ENCODE results near the gene OR3A3. TPM values are rescaled to one million over a fixed set of nuclear protein-coding genes. Genes with fewer than 3 reads are reported as not detected.
"Not testable (repeated sequence)": the region's sequence is repeated elsewhere in the genome, so short reads cannot be mapped to it uniquely, and the experiment has no call there.

OR3A3 gene
- total RNA-seq, 4 donors from 2014 or later, result not detected

GRCh38 chr17:3398310-3398709, 12.9 kb upstream of the OR3A3 start, which contains the start of gene OR1E1:
Gene OR1E1 (minus strand): TSS chr17:3398410. CDS start chr17:3398410, 0 bp downstream.
- no peak within 1 kb of the TSS for H3K27ac ChIP-seq
- H3K4me1 ChIP-seq, result no peaks in the 10 kb centered on the region
- no peak within 1 kb of the TSS for H3K4me3 ChIP-seq
- H3K27me3 ChIP-seq, result no peaks in the 10 kb centered on the region
- TF ChIP-seq POLR2A (IDR thresholded peaks at IDR 0.05) (no peak), CTCF (IDR thresholded peaks at IDR 0.05) (no peak), EP300 (IDR thresholded peaks at IDR 0.05) (no peak)
- H3K9me3 ChIP-seq, result no peaks in the 10 kb centered on the region
- H3K36me3 ChIP-seq, result no peaks in the 10 kb centered on the region
- 75% methylated on average over 1 of the region's 1 CpG for WGBS, 2 donors (ENCODE audit: low coverage in 1 of 2)
- no peak for ATAC-seq

GRCh38 chr17:3400055-3400454, 11.1 kb upstream of the OR3A3 start:
- no peak for ATAC-seq
- H3K27me3 ChIP-seq, result no peaks in the 10 kb centered on the region
- no peaks in the 10 kb centered on the region for H3K4me1 ChIP-seq
- no peak overlapping the region for H3K27ac ChIP-seq
- no peak for TF ChIP-seq POLR2AphosphoS5 (IDR thresholded peaks at IDR 0.05)
- no peak for TF ChIP-seq CTCF (IDR thresholded peaks at IDR 0.05)
- TF ChIP-seq POLR2A (IDR thresholded peaks at IDR 0.05), result no peak
- TF ChIP-seq EP300 (IDR thresholded peaks at IDR 0.05), result no peak
- H3K9me3 ChIP-seq, result peaks cover 0 to 3% (median 0%) of the 10 kb centered on the region in 3 donors
- 36 to 51% methylated on average over 3 to 6 of the region's 6 CpGs for WGBS, 2 donors (ENCODE audit: low coverage in 1 of 2)
- H3K36me3 ChIP-seq, result no peaks in the 10 kb centered on the region
- no peak overlapping the region for H3K4me3 ChIP-seq

- Histone ChIP-seq H3K4me1 (no peaks in the 10 kb centered on the region), H3K9me3 (peaks cover 0 to 19% (median 0%) of the 10 kb centered on the region in 3 donors), H3K27ac (no peak overlapping the region), H3K27me3 (no peaks in the 10 kb centered on the region), H3K36me3 (no peaks in the 10 kb centered on the region), H3K4me3 (no peak overlapping the region)
- 35 to 69% methylated on average over 2 of the region's 2 CpGs for WGBS, 2 donors (ENCODE audit: low coverage in 1 of 2)
- no peak for TF ChIP-seq POLR2A (IDR thresholded peaks at IDR 0.05)
- no peak for TF ChIP-seq EP300 (IDR thresholded peaks at IDR 0.05)
- no peak for TF ChIP-seq POLR2AphosphoS5 (IDR thresholded peaks at IDR 0.05)
- TF ChIP-seq CTCF (IDR thresholded peaks at IDR 0.05), result no peak
- no peak for ATAC-seq
These were observed 9.4 kb upstream of the OR3A3 start for GRCh38 chr17:3401786-3402185.

GRCh38 chr17:3403856-3404255, 7.3 kb upstream of the OR3A3 start:
- not testable (repeated sequence) for H3K27me3 ChIP-seq, H3K36me3 ChIP-seq, H3K4me1 ChIP-seq, H3K27ac ChIP-seq, H3K4me3 ChIP-seq, ATAC-seq
- peaks cover 0 to 37% (median 0%) of the 10 kb centered on the region in 3 donors for H3K9me3 ChIP-seq
- WGBS, 2 donors (ENCODE audit: low coverage in 1 of 2), result 75% methylated on average over 1 of the region's 1 CpG; no CpG with 5 or more reads in 1 of the 2 donors

GRCh38 chr17:3412216-3412615, 1.0 kb downstream of the OR3A3 start:
- WGBS, 2 donors (ENCODE audit: low coverage in 1 of 2), result no CpG with 5 or more reads among the region's 16 CpGs
- not testable (repeated sequence) for H3K4me1 ChIP-seq, H3K36me3 ChIP-seq

GRCh38 chr17:3415610-3416009, 4.4 kb downstream of the OR3A3 start:
- TF ChIP-seq EP300 (IDR thresholded peaks at IDR 0.05) (no peak), CTCF (IDR thresholded peaks at IDR 0.05) (no peak), POLR2AphosphoS5 (IDR thresholded peaks at IDR 0.05) (no peak), POLR2A (IDR thresholded peaks at IDR 0.05) (no peak)
- WGBS, 2 donors (ENCODE audit: low coverage in 1 of 2), result 73 to 79% methylated on average over 3 to 5 of the region's 5 CpGs

More at GRCh38 chr17:3412216-3412615, 1.0 kb downstream of the OR3A3 start:
- H3K27ac ChIP-seq, H3K27me3 ChIP-seq, ATAC-seq, H3K4me3 ChIP-seq: not testable (repeated sequence)
- peaks cover 0 to 19% (median 0%) of the 10 kb centered on the region in 3 donors for H3K9me3 ChIP-seq

More at GRCh38 chr17:3415610-3416009, 4.4 kb downstream of the OR3A3 start:
- H3K9me3 ChIP-seq, result no peaks in the 10 kb centered on the region
- peaks cover 4% of the 10 kb centered on the region for H3K27me3 ChIP-seq
- no peaks in the 10 kb centered on the region for H3K36me3 ChIP-seq
- no peaks in the 10 kb centered on the region for H3K4me1 ChIP-seq
- no peak overlapping the region for H3K4me3 ChIP-seq
- no peak for ATAC-seq
- no peak overlapping the region for H3K27ac ChIP-seq

Measured in gastroesophageal sphincter (tissue), 4 donors.